LNCAP (cell line): ENCODE data around the gene CEACAM7.

Source experiments
- CTCF ChIP-seq: fragments of 450-650 bp; IDR thresholded peaks from 2 replicates; pipeline ENCODE4 v1.5.1; 2017; ENCODE audit warnings: mild to moderate bottlenecking

Gene CEACAM7

GRCh38 chr19:41691268-41691970 is 3.3 kb upstream of the CEACAM7 start:
- peak; percentile 54 for TF ChIP-seq CTCF

DNA sequence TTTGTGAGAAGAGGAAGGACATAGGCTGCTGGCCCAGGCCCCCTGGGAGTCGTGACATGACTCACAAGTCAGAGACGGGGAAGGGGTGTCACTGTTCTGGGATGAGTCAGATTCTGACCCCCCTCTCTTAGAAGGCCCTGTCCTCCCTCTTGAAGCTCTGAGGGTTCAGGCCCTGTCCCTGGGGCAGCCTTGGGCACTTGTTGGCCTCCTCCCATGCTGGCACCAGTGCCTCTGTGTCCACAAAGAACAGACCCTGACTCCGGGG is 2.7 kb upstream of the CEACAM7 start:
- TF ChIP-seq CTCF: no peak

DNA sequence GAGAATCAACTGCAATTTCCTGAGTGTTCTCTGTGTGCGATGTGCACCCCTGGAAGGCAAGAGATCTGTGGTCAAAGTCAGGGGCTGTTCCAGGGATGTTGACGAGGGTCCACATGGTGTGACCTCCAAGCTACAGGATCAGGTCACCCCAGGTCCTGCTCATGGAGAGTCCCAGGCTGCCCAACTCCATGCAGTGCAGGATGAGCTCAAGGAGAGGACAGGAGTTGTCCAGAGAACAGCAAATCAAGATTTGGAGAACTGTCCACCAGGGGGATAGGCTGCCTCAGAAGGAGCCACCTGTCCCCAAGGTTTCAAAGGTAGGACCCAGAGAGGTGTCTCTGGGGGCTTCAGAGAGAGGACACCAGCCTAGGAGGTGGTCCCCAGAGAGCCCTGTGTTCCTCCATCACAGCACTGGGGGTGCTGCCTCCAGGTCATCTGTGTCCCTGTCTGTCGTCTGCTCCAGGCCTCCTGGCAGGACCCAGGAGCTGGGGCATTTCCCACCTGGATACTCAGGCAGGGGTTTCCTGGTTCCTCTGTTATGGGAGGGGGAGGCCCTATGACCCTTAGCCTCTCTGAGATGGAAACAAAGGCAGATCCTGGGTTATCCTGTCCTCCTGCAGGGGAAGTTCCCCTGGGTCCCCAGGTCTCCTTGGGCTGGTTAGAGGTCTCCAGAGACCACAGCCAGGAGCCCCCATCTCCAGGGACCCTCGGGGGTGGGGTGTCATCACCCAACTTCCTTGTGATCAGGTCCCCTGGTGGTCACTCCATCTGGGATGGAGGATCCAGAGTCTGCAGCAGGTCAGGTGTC is 2.1 kb upstream of the CEACAM7 start:
- TF ChIP-seq CTCF: no peak

GRCh38 chr19:41688687-41689086 is 617 bp upstream of the CEACAM7 start:
- TF ChIP-seq CTCF: no peak

- no peak for TF ChIP-seq CTCF
Observed at GRCh38 chr19:41687419-41687818, 651 bp downstream of the CEACAM7 start.

- TF ChIP-seq CTCF: no peak
Observed at GRCh38 chr19:41682437-41682836, 5.6 kb downstream of the CEACAM7 start.

DNA sequence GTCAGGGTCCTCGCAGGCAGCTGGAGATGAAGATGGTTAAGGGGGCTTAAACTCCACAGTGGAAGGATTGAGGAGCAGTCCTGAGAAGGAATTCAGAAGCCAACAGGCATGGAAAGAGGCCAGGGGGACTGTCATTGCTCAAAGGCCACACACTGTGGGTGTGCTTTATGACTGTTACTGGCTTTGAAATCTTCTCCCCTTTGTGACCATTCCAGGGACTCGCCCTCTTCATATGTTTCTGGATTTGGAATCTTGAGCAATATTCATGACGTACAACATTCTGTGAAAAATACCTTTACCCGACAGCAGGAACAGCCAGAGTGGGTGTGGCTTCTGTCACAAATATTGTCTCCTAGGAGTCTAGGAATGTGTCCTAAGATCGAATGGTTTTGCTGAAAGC is 16.6 kb downstream of the CEACAM7 start:
- no peak for TF ChIP-seq CTCF
